NCI-H1694 (cell line): ENCODE measurements around the gene TP53.
A peak's percentile ranks its signal among the peaks of the same experiment; 100 is the strongest.

Experiments
- DNase-seq: peaks from one replicate; lab custom pipeline; 2025; lab: John Stamatoyannopoulos, UW

TP53 gene

DNA sequence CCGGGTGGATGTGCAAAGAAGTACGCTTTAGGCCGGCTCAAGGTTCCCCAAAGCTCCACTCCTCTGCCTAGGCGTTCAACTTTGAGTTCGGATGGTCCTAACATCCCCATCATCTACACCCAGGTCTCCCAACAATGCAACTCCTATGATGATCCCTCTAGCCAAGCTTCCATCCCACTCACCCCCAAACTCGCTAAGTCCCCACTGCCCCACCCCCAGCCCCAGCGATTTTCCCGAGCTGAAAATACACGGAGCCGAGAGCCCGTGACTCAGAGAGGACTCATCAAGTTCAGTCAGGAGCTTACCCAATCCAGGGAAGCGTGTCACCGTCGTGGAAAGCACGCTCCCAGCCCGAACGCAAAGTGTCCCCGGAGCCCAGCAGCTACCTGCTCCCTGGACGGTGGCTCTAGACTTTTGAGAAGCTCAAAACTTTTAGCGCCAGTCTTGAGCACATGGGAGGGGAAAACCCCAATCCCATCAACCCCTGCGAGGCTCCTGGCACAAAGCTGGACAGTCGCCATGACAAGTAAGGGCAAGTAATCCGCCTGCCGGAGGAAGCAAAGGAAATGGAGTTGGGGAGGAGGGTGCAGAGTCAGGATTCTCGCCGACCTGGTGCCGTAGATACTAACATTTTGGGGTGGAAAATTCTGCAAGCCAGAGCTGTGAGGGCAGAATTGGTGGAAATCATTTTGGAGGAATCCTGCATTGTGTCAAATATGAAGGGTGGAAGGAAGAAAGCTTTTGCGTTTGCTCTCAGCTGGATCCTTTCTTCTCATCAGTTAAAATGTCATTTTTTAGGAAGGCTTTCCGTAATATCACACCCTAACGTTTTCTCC is at the start of gene TP53:
TP53 (minus strand) TSS at position 419 of the 836 bp plus-strand sequence. CDS start 10,896 bp downstream, outside the sequence.
- DNase-seq, result peak; percentile 82

GRCh38 chr17:7732981-7733539 is 45.8 kb upstream of the TP53 start:
- DNase-seq, result no peak

- no peak for DNase-seq
Observed at GRCh38 chr17:7729816-7730215, 42.5 kb upstream of the TP53 start.

DNA sequence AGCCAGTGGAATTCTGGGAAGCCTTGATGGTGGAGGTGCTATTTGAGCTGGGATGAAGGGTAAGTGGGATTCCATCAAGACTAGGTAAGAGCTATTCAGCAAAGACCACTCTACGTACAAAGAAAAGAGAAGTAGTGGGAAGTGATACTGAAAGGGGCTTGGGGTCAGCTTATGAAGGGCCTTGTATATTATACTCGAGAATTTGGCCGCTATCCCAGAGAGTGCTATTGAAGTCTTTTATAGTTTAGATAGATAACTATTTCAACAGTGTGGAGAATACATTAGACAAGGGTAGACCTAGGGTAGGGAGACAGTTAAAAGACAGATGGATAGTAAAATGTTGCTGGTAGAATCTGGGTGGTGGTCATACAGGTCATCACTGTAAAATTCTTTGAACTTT is 40.6 kb upstream of the TP53 start:
- no peak for DNase-seq

DNA sequence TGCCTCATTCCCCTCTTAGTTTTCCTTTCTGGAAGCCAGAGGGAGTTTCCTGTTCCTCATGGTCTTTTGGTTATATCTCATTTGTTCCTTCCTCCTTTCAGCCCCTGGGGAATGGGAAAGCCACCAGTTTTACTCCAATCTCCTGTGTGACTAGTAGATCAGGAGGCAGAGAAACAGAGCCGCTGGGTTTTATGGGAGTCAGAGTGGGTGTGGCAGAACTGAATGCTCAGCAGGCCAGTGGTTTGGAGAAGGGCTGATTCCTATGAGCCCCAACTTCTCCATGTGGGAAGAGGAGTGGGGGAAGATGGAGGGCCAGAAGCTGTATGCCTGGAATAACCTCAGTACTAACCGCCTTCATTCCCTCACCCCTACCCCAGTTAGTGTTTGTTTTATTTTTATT is 34.3 kb upstream of the TP53 start:
- DNase-seq, result no peak

DNA sequence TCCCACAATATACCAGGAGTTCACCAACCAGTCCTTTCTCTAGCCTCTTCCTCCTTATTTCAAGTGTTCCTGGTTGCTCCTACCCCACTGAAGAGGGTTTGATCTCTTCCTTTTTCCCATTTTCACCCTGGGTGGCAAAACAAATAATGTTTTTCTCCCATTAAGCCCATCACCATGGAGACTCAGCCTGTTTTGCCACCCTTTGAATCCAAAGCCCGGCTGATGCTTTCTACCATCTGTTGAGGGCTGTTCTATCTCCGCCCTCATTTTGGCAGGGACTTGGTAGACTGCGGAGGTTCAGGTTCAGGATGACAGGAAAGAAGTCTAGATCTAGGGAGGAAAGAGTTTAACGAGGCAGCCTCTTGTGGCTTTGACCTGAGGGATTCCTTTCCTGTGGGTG is 32.8 kb upstream of the TP53 start:
- DNase-seq, result peak; percentile 95

- no peak for DNase-seq
Observed at GRCh38 chr17:7719661-7720060, 32.4 kb upstream of the TP53 start.

- peak; percentile 54 for DNase-seq
Observed at GRCh38 chr17:7717756-7718350, 30.6 kb upstream of the TP53 start.

- DNase-seq, result peak; percentile 97
Observed at GRCh38 chr17:7716901-7717755, 29.8 kb upstream of the TP53 start, which contains the start of gene DNAH2. TSS of gene DNAH2 (plus strand) at chr17:7717744. CDS start at chr17:7719735, 1,991 bp downstream.

DNA sequence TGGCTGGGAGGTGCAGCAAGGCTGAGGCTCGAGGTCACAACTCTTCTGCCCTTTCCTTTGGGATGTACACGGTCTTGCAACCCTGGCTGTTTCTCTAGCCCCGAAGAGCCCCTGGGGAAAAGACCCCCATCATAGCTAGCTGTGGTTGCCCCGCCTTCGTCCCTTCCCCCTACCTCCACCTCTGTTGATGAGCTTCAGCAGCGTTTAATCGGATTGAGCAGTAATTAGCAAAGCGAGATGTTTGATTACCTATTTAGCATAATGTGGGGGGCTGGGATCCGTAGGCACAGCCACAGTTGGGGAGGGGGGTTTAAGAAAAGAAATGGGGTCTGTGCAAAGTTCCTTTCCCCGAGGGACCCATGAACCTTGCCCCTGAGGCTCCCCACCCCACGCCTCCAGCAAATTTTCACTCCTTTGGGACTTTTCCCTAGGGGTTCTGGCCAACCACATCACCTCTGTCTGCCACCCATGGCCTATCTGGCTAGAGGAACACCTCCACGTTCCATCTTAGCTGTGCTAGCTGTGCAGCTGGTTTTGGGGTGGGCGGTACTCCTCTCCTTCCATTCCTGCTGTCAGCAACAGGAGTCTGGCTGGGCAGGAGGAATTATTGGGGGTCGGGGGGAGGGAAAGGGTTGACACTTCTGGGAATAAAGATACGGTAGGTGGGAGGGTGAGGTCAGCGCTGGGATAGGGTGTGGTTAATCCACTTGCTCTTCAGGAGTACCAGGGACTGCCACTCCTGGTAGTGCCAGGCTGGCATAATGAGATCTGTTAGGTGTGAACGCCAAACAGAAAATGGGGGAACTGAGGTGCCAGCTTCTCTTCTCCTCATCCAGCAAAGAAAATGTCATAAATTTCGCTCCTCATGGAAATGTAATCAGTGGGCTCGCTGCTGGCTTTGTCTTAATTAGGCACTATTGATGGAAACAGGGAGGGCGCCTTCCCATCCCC is 28.9 kb upstream of the TP53 start:
- no peak for DNase-seq

- DNase-seq, result no peak
Observed at GRCh38 chr17:7714721-7715594, 27.7 kb upstream of the TP53 start.

- DNase-seq, result no peak
Observed at GRCh38 chr17:7713782-7714181, 26.5 kb upstream of the TP53 start.

DNA sequence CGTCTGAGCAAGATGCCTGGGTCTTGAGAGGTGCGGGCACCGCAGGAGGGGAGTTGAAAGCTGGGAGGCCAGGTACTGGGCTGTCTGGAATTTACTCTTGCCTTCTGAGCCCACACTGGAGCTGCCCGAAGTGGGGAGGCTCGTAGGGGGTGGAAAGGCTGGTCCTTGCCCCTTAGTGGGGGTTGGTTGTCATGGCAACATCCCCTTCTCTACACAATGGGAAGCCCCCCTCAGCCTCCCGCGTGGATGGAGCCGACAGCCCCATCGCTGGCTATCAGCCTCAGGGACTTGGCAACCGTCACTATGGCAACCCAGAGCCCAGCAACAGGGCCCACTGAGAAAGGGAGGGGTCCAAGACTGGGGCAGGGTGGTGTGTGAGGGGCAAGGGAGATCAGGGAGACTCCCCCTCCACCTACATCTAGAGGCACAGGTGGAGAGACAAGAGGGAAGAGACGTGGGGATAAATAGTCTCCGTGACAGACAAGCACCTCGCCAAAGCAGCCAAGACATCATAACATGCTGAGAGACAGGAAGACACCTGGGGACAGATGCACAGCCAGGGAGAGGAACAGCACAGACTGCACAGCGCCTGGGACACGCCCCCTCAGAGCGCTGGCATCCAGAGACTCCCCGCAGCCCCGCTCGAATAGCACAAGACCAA is 25.0 kb upstream of the TP53 start:
- DNase-seq, result no peak

DNA sequence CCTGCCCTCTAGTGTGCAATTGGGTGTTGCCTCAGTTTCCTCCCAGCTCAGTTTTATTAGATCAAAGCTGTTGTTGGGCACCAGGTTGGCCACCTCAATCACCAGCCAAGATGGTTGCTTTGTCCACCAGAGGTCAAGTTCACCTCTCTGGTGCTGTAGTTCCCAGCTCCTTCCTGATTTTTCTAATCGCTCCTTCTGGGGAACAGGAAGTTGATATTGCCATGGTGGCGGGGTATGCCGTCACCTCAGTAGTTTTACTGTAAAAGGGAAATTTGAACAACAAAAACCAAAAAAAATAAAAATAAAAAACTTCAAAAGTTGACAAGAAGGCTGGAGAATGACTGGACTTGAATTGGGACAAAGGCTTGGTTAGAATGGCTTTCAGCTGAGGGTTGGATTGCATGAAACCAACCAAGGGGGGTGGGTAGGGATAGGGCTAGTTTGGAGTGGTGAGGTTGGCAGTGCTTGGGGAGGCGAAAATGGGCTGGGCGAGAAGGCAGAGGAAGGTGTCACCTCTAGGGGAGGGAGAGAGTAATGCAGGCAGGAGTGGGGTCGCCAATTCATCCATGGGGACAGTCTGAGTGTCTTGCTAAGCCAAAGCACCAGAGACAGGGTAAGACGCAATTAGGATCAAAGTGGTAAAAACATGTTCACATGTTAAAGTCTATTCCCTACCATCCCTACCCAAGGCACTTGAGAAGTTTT is 23.9 kb upstream of the TP53 start:
- DNase-seq, result no peak

GRCh38 chr17:7710301-7710700 is 23.0 kb upstream of the TP53 start:
- DNase-seq, result no peak

DNA sequence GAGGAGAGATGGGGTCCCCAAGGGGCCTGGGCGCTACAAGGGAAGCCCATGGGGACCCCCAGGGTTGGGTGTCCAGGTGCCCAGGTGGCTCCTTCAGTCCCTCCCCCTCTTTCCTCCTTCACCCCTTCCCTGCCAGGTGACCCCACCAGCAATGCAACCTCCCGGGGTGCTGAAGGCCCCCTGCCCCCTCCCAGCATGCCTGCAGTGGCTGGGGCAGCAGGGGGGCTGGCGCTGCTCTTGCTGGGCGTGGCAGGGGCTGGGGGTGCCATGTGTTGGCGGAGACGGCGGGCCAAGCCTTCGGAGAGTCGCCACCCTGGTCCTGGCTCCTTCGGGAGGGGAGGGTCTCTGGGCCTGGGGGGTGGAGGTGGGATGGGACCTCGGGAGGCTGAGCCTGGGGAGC is 21.7 kb upstream of the TP53 start:
- no peak for DNase-seq

DNA sequence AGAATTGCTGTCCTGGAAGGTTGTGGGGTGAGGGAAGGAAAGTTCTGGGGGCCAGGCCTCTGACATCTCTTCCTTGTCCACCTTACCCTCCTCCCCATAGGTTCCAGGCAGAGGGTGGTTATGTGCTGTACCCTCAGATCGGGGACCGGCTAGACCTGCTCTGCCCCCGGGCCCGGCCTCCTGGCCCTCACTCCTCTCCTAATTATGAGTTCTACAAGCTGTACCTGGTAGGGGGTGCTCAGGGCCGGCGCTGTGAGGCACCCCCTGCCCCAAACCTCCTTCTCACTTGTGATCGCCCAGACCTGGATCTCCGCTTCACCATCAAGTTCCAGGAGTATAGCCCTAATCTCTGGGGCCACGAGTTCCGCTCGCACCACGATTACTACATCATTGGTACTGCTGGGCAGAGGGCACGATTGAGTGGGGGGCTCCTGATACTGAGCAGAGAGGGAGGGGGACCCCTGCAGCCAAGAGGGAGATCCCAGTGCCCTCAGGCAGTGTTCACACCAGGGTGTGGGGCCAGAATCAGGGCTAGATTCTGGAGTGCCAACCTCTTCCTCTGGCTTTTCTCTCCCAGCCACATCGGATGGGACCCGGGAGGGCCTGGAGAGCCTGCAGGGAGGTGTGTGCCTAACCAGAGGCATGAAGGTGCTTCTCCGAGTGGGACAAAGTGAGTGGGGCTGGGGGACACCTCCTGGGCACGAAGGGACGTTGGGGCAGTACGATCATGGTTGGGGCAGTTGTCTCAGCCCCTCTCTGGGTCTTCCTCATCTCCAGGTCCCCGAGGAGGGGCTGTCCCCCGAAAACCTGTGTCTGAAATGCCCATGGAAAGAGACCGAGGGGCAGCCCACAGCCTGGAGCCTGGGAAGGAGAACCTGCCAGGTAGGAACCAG is 20.8 kb upstream of the TP53 start:
- no peak for DNase-seq

GRCh38 chr17:7707446-7707845 is 20.2 kb upstream of the TP53 start:
- DNase-seq, result no peak
